A204.1 (cell line): Measurements from ENCODE around the gene CHCHD5.
"Not testable (repeated sequence)": the region's sequence is repeated elsewhere in the genome, so short reads cannot be mapped to it uniquely, and the experiment has no call there.

Experiments
- FAIRE-seq: peaks from 2 replicates; lab custom pipeline; 2012; peaks lifted over from hg19 to GRCh38; lab: Jason Lieb, UNC

CHCHD5 gene, protein sequence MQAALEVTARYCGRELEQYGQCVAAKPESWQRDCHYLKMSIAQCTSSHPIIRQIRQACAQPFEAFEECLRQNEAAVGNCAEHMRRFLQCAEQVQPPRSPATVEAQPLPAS

DNA sequence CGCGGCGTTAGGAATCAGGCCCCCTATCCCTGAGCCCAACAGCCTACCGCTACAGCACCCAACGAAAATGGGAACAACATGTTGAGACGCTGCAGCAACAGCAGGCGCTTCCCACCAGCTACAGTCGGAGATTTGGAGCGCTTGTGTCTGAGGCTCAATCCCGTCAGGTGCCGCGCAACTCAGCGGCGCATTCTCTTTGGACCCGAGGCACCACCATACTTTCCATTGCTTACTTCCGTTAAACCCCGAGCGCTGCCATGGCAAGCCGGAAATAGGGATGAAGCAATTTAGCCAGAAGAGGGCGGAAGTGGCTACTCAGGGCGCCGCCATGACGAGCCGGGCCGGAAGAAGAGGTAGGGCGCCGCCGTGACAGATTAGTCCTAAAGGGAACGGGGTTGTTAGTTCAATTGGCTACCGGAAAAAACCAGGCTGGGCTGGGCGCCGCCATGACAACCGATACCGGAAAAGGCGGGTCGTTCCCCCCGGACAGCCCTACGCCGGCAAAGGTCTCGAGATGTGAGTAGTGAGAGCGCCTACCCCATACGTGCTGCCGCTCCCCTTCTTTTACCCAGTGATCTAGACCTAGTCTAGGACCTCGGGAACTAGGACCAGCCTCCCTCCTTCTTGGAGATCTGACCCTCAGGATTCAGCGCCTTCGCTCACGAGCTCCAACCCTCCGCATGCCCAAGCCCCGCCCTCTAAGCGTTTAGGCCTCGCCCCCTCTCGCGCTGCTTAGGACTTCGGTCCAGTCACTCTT is at the start of gene CHCHD5:
CHCHD5 (plus strand) TSS at position 476 of the 757 bp plus-strand sequence; CDS start at position 515, 39 bp downstream.
- FAIRE-seq, result no peak

DNA sequence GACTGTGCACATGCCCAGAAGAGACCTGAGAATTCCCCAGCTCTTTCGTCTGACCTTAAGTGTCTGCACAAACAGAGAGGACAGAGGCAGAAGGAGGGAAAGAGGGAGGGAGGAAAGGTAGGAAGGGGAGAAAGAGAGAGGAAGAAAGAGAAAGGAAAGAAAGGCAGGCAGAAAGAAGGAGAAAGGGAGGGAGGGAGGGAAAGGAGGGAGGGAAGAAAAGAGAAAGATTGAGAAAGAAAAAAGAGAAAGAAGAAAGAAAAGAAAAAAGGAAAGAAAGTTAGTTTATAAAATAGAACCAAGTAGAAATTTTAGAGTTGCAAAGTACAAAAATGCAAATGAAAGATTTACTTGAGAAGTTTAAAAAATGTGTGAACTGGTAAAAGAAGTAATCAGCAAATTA is 49.6 kb upstream of the CHCHD5 start:
- no peak for FAIRE-seq

DNA sequence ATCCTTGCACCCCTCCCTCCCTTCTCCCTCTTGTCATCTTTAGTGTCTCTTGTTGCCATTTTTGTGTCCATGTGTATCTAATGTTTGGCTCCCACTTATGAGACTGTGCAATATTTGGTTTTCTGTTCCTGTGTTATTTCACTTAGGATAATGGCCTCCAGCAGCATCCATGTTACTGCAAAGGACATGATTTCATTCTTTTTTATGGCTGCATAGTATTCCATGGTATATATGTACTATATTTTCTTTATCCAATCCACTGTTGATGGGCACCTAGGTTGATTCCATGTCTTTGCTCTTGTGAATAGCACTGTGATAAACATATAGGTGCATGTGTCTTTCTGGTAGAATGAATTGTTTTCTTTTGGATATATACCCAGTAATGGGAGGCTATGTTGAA is 47.7 kb upstream of the CHCHD5 start:
- not testable (repeated sequence) for FAIRE-seq

DNA sequence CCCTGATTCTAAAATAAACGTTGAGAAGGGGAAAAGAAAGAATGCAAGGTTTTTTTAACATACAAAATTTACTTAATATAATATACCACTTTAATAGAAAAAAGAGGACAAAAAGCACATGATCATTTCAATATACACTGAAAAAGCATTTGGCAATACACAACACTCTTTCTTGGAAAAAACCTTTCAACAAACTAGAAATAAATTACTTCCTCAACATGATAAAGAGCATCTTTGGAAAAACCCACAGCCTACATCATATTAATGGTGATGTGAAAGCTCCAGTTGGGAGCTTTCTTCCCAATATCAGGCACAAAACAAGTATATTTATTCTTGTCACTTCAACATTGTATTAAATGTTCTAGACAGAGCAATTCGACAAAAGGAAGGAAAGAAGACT is 45.1 kb upstream of the CHCHD5 start:
- FAIRE-seq, result no peak

DNA sequence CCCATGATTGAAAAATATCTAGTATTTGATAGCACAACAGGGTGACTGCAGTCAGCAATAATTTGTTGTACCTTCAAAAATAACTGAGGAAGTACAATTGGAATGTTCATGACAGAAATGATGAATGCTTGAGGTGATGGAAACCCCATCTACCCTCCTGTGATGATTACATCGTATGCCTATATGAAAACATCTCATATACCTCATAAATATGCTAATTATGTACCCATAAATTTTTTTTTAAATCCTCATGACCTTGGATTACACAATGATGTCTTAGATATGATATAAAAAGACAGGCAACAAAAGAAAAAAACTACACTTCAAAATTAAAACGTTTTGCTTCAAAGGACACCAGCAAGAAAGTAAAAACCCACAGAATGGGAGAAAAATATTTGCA is 43.5 kb upstream of the CHCHD5 start:
- FAIRE-seq, result no peak

DNA sequence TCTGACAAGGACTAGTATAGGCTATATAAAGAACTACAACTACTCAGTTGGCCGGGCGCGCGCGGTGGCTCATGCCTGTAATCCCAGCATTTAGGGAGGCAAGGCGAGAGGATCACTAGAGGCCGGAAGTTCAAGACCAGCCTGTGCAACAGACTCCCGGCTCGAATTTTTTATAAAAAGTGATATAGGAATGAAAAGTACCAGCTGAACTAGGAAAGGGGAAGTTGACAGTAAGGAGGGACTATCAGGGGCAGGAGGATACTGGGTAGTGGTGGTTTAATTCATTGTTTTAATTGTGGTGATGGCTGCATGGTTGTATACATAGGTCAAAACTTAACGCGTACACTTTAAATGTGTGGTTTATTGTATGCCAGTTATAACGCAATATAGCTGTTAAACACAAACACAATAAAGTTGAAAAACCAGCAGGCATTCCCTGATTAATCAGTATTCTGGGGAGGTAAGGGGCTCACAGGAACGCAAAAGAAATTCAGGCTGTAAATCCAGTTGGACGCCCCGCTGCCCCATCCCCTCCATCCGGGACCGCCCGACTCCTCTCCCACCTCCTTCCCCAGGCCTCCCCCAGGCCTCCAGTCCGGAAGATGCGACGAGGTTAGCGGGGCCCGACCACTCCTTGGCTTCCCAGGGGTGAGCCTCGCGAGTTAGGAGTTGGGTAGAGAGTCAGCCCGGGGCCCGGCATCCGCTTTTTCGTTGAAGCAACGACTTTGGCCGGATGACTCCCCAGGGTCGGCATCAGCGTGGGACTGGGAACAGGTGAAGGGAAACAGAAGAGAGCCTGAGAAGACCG is 42.9 kb upstream of the CHCHD5 start:
- FAIRE-seq, result no peak

DNA sequence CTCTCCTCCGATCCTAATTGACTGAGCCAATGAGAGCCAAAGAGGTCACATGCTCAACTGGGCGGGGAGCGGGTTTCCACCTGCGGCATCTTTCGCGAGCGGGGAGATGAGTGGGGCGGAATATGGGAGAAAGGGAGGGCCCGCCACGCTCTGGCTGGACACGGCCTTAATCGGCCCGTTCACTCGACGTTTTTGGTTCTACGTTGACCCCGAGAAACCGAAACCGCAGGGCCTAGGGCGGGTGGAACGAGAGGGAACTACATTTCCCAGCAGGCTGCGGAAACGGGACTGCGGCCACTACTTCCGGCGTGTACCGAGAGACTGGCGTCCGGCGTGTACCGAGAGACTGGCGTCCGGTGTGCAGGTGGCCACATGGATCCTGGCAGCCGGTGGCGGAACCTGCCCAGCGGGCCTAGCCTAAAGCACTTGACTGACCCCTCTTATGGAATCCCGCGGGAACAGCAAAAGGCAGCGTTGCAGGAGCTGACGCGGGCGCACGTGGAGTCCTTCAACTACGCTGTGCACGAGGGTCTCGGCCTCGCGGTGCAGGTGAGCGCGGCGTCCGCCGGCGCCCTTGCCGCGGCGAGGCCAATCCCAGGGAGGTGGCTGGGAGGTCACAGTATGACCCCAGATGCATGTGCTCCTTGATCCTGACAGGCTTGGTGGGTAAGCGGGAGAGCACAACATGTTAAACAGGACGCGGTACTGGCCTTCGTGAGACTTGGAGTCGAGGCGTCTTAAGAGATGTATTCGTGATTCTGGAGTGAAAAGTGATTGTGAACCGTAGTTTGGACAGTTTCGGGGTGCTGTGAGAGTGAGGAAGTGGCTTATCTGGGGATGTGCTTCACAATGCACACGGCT is 42.1 kb upstream of the CHCHD5 start, which contains the start of gene POLR1B:
POLR1B (plus strand) TSS at position 343 of the 861 bp plus-strand sequence; CDS start at position 373, 30 bp downstream.
- FAIRE-seq, result no peak

DNA sequence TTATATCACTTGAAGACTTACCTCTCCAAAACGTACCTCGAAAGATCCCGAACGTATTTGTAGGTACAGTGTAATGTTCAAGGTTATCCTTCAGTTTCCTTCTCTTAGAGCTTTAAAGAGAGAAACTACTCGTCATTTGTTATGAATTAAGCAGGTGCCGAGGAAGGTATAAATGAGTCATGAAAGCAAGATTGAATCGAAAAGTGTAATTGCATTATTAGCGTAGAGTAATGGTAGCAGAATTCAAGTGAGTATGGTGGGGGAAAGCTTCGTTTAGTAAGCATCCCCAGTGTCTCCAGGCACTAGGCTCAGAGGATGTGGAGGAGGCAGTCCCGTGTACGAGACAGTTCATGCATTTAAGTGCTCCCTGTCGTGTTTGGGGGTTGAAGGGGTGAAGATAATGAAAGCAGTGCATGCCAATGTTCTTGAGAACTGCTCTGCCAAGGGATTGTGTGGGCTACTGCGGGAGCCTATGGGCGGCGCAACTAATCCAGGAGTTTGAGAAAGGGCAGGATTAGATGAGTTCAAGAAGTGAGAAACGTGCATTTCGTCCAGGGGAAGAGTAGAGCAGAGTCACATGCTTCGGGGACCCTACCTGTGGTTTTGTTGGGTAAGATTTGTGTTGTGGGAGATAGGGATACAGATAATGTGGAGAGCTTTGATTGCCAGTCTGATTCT is 41.3 kb upstream of the CHCHD5 start:
- no peak for FAIRE-seq

DNA sequence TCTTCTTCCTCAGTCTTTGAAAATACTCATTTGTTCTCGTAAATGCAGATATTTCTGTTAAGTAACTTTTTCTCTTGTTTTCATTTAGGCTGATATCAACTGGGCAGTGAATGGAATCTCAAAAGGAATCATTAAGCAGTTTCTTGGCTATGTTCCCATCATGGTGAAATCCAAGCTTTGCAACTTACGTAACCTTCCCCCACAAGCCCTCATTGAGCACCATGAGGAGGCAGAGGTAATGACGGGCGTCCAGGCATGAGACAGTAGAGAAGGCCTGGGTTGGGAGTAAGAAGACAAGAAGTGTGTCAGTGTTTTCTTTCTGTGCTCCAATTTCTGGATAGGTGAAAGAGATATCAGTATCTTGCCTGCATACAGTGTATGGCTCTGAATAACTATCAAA is 37.1 kb upstream of the CHCHD5 start:
- no peak for FAIRE-seq

DNA sequence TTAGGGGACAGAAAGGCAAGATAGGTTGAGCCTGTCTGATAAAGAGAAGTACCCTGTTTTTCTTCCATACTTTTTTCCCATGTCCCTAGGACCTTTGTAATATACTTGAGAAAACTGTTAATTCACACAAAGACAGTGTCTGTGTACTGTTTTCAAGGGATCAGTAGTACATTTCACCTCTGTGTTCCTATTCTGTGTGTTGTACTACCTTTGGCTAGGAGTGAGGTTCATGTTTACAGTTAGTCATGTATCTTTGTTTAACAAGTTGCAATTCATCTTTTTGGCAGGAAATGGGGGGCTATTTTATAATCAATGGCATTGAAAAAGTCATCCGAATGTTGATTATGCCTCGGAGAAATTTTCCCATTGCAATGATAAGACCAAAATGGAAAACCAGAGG is 35.4 kb upstream of the CHCHD5 start:
- no peak for FAIRE-seq

DNA sequence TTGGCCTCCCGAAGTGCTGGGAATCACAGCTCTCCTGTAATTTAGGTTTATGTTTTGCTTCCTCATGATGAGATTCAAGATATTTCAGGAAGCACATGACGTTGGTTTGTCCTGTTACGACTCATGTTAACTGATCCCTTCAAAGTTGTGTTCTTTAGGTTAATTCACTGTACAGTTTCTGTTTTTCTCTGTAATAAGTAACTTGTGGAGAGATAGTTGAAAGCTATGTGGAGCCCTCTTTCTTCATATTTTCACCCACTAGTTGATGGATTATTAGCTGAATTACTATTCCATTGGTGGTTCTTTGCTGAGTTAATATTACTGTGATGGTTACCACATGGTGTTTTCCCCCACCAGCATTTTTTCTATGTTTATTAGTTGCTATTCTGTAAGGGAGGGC is 18.3 kb upstream of the CHCHD5 start:
- FAIRE-seq, result no peak

DNA sequence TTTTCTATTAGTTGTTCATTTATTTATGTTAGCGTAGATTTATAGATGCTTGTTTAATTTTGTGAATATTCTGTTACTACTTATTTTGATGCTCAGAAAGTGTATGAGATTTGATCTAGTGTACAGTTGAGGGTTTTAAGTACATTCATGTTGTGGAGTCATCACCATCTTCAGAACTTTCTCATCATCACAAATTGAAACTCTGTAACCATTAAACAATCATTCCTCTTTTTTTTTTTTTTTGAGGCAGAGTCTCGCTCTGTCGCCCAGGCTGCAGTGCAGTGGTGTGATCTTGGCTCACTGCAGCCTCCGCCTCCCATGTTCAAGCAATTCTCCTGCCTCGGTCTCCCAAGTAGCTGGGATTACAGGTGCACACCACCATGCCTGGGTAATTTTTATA is 17.9 kb upstream of the CHCHD5 start:
- FAIRE-seq, result not testable (repeated sequence)

DNA sequence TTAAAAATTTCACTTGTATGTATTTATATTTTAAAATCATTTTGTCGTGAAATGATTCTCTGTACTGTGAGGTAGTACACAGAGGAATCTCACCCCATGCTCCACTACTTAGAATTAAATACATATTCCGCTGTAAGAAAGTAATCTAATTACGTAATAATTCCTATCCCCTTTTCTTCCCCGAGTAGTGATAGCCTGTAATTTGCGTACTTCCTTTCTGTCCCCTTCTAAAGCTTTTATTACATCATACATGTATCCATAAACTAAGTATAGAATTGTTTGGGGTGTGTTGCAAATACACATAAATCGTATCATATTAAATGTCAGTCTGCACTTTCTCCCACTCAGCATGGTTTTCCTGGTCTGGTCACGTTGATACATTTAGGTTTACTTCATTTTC is 12.4 kb upstream of the CHCHD5 start:
- FAIRE-seq, result no peak

DNA sequence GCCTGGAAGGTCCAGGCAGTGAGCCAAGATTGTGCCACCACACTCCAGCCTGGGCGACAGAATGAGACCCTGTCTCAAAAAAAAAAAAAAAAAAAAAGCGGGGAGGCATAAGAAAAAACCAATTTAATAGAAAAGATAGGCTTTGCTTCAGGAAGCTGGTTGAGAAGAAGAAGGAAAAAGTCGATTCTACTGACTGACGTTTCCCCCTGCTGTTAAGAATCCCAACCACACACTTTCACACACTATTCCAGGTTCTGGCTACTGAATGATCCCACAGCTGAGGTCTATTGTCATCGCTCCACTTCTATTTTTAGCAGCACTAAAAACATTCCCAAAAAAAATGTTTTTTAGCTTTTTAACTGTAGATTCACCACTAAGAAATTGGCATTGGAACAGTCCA is 6.7 kb upstream of the CHCHD5 start:
- FAIRE-seq, result no peak

DNA sequence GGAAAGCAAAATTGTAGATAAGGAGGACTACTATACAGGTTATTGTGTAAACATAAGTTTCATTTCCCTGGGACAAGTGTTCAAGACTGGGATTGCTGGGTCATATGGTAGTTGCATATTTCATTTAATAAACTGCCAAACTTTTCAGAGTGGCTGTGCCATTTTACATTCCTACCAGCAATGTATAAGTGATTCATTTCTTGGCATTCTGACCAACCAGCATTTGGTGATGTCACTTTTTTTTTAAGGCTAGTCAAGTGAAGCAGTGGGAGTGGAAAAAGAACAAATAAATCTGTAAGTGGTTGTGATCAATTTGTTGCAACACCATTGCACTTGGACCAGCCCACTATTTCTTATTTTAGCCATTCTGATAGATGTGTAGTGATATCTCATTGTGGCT is 5.2 kb upstream of the CHCHD5 start:
- FAIRE-seq, result no peak

DNA sequence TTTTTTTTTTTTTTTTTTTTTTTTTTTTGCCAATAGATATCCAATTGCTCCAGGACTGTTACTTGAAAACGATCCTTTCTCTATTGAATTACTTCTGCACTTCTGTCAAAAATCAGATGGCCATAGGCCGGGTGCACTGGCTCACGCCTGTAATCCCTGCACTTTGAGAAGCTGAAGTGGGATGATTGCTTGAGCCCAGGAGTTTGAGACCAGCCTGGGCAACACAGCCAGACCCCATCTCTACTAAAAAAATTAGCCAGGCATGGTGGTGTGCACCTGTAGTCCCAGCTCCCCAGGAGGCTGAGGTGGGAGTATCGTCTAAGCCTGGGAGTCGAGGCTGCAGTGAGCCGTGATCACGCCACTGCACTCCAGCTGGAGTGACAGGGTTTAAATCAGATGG is 4.3 kb upstream of the CHCHD5 start:
- no peak for FAIRE-seq

DNA sequence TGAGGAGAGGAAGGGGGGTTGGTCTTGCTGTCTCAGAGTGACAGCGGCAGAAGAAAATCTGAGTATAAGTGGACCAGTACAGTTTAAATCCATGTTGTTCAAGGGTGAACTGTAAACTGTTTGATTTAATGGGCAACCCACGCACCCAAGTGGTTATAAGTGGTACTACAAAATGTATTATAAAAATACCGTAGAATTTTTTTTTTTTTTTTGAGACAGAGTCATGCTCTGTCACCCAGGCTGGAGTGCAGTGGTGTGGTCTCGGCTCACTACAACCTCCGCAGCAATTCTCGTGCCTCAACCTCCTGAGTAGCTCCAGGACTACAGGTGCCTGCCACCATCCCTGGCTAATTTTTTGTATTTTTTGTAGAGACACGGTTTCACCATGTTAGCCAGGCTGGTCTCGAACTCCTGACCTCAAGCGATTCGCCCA is 2.1 kb upstream of the CHCHD5 start:
- peak; percentile 66 for FAIRE-seq

DNA sequence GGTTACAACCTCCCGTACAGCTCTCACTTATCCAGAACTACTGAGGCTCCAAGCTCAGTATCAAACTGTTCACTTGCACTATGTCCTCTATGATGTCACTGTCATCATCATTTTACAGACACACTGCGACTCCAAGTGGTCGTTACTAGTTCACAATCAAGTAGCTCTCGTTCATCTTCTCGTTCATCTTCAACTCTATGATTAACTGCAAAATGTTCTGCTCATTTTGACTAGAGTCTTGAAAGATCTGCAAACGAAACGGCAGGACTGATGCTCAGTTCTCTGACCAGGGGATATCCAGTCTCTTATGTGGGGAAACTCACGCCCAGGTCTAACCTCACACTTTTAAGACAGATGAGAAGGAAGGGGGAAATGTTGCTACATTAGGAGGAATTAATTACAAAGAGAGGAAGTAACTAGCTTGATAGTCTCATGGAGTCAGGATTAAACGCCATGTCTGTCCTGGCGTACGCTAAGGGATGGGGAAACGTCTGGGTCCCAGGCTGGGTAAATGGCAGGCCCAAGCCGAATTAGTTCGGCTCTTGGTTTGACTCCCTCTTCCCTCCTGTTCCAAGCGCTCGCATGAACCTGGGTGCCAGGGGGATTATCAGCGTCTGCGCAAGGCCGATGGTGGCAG is 794 bp upstream of the CHCHD5 start:
- no peak for FAIRE-seq

DNA sequence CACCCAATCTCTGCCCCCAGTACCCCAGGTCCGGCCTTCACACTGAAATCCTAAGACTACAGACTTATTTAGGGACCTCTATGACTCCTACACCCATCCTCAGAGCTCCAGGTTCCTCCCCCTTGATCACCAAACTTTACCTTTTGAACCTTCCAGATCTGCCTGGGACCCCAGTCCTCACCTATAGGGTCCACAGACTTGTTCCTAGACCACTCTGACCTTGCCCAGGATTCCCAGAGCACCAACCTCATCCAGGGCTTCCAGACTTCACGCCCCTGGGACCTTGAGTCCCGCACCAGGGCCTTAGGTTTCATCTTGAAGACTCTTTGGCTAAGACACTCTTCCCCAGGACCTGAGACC is 462 bp downstream of the CHCHD5 start:
- no peak for FAIRE-seq

DNA sequence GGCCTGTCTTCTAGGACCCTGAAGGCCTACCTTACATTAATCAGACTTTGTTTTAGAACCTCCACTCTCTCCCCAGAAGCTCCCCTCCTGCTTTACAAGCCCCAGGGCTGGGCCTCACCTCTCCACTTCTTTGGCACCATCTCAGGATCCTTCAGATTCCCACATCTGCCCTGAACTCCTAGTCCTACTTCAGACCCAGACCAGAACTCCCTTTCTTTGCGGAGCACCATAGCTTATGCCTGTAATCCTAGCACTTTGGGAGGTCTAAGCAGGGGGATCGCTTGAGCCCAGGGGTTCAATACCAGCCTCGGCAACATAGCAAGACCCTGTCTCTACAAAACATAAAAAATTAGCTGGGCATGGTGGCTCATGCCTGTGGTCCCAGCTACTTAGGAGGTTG is 991 bp downstream of the CHCHD5 start:
- no peak for FAIRE-seq

DNA sequence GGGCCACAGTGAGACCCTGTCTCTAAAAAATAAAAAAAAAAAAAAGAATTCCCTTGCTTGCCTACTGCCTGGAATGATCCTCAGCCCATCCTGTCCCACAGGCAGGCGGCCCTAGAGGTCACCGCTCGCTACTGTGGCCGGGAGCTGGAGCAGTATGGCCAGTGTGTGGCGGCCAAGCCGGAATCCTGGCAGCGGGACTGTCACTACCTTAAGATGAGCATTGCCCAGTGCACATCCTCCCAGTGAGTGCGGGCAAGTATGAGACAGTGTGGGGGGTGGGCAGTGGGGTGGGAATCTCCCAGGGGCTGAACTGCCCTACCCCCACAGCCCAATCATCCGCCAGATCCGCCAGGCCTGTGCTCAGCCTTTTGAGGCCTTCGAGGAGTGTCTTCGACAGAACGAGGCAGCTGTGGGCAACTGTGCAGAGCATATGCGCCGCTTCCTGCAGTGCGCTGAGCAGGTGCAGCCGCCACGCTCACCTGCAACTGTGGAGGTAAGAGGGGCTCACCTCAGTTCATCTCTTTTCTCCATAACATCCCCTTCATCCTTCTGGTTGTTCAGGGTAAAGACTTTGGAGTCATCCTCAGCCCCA is 1.6 kb downstream of the CHCHD5 start:
- no peak for FAIRE-seq
